Muscle of arm (tissue), 12 donors: ENCODE results near the gene WNK1. TPM values are rescaled to one million over a fixed set of nuclear protein-coding genes. Genes with fewer than 3 reads are reported as not detected.
A peak's percentile ranks its signal among the peaks of the same experiment; 100 is the strongest.
"Not testable (repeated sequence)": the region's sequence is repeated elsewhere in the genome, so short reads cannot be mapped to it uniquely, and the experiment has no call there.

Source experiments
- DNase-seq: peaks from one replicate; pipeline ENCODE4 v3.0.0-alpha.2; 2013
- polyA plus RNA-seq, 12 donors: library from polyadenylated mRNA; unstranded; fragments of 120-200 nt; gene quantifications; one replicate each; pipeline ENCODE4 v1.2.1, GENCODE V29; 2013; ENCODE audit not compliant: insufficient read length in 12 of 12

WNK1 gene
- polyA plus RNA-seq, 12 donors = 48.9 to 126 (median 72.9) TPM; not detected in 1

GRCh38 chr12:907413-908185, 155.2 kb downstream of the WNK1 start:
- DNase-seq = no peak

- DNase-seq = no peak
These were observed 157.5 kb downstream of the WNK1 start for GRCh38 chr12:909861-910260.

- no peak for DNase-seq
These were observed 158.0 kb downstream of the WNK1 start for GRCh38 chr12:910416-910815.

GRCh38 chr12:911191-911826, 158.9 kb downstream of the WNK1 start:
- no peak for DNase-seq

GRCh38 chr12:912466-913235, 160.3 kb downstream of the WNK1 start:
- DNase-seq = no peak

GRCh38 chr12:913919-914698, 161.7 kb downstream of the WNK1 start:
- DNase-seq = no peak

GRCh38 chr12:915090-915489, 162.7 kb downstream of the WNK1 start:
- no peak for DNase-seq

- no peak for DNase-seq
These were observed 163.9 kb downstream of the WNK1 start for GRCh38 chr12:916240-916639.

- no peak for DNase-seq
These were observed 164.5 kb downstream of the WNK1 start for GRCh38 chr12:916712-917445.

GRCh38 chr12:920676-921075, 168.3 kb downstream of the WNK1 start:
- no peak for DNase-seq

- no peak for DNase-seq
These were observed 169.9 kb downstream of the WNK1 start for GRCh38 chr12:922285-922684.

GRCh38 chr12:926641-927040, 174.3 kb downstream of the WNK1 start:
- DNase-seq = no peak

GRCh38 chr12:931060-931459, 178.7 kb downstream of the WNK1 start:
- no peak for DNase-seq

- DNase-seq = no peak
These were observed 179.2 kb downstream of the WNK1 start for GRCh38 chr12:931591-931990.

GRCh38 chr12:935891-936290, 183.5 kb downstream of the WNK1 start:
- DNase-seq = not testable (repeated sequence)

- DNase-seq = no peak
These were observed 184.3 kb downstream of the WNK1 start for GRCh38 chr12:936377-937345.

- no peak for DNase-seq
These were observed 186.4 kb downstream of the WNK1 start for GRCh38 chr12:938810-939209.

GRCh38 chr12:943051-943450, 190.7 kb downstream of the WNK1 start:
- peak; percentile 31 for DNase-seq

- DNase-seq = no peak
These were observed 191.8 kb downstream of the WNK1 start for GRCh38 chr12:944211-944610.

GRCh38 chr12:946212-946611, 193.8 kb downstream of the WNK1 start:
- no peak for DNase-seq
